ENCODE results near the gene HSD11B2.

The HSD11B2 gene

DNA sequence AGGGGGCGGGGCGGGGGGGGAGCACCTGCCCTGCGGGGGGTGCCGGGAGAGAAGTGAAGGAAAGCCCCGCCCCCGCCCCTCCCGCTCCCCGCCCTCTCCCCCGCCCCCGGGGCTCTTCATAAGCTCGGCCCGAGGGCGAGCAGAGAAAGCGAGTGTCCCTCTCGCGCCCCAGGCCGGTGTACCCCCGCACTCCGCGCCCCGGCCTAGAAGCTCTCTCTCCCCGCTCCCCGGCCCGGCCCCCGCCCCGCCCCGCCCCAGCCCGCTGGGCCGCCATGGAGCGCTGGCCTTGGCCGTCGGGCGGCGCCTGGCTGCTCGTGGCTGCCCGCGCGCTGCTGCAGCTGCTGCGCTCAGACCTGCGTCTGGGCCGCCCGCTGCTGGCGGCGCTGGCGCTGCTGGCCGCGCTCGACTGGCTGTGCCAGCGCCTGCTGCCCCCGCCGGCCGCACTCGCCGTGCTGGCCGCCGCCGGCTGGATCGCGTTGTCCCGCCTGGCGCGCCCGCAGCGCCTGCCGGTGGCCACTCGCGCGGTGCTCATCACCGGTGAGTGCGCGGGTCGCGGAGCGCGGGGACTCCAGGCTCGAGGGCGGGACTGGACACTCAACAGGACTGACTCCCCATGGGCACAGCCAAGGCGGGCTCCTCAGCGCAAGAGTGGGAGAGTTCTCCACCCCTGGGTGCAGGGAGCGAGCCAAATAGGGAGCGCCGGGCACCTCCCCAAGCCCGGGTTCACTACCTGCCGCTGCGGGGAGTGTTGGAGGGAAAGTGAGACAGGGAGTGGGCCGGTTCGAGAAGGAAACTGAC is at the start of gene HSD11B2:
TSS of gene HSD11B2 (plus strand) at position 145 of the 798 bp plus-strand sequence. CDS start at position 273, 128 bp downstream.
- DNase-seq (ENCODE audit: low read depth, low spot score) = no peak

DNA sequence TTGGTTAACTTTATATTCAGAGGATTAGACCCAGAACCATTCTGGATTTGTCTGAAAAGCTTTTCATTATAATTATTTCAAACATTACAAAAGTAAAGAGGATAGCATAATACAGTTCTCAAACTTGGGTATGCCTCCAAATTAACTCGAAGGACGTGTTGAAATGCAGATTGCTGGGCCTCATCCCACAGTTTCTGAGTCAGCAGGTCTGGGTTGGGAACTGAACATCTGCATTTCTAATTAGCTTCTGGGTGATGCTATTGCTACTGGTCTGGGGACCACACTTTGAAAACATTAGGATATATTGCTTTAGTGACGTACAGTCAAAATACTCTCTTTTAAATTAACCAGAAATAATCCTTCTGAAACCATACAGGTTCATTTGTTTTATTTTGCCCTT is 47.6 kb upstream of the HSD11B2 start:
- no peak for DNase-seq (ENCODE audit: low read depth, low spot score)

DNA sequence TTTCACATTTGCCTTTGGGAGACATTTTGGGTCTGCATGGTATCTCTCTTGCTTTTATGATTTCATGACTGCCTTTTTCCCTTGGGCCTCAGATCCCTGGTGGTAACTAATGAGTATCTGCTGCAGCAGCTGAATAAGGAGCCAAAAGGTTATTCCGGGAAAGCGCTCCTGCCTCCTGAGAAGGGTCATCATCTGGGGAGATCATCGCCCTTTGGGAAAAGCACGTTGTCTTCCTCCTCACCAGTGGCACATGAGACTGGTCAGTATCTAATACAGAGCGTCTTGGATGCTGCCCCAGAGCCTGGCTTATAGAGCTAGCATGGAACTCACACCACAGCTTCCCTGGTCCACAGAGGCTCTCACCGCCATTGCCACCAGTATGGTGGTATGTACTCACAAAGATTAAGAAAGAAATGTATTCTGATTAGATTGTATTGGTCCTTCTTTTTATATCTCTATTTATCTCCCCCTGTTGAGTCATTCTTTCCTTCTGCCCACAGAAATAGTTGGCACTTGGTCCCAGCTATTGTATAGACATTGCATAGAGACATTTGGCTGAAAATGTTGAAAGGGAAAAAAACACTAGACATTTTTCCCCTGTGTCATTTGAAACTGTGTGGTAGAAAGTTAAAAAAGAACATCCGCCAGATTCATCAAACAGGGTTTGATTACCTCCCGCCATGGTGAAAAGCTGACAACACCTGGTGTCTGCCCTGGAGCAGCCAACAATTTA is 46.0 kb upstream of the HSD11B2 start:
- DNase-seq (ENCODE audit: low read depth, low spot score) = no peak

DNA sequence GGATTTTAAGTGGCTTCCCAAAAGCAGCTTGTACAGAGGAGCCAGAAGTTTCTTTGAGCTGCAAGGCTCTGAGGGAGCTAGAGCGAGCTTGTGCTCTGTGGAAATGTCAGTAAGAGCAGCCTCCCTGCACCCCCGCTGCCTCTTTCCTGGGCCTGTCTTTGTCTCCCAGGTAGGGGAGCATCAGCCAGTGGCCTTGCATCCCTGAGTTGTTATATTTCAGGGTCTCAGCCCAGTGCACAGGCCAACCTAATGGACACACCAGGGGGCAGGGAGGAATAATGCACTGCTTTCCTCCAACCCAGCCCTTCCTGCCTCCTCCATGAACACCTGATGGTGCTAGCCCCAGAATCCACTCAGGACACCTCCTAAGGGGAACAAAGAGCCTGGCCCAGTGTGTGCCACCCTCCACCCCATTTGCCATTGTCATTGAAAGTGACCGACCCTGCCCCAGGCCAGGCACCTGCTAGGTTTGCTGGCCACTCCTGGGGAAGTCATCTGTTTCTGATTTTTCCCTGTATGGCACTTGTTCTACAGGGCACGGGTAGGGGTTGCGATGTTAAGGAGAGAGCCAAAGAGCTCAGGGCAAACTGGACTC is 44.0 kb upstream of the HSD11B2 start:
- DNase-seq (ENCODE audit: low read depth, low spot score) = no peak

DNA sequence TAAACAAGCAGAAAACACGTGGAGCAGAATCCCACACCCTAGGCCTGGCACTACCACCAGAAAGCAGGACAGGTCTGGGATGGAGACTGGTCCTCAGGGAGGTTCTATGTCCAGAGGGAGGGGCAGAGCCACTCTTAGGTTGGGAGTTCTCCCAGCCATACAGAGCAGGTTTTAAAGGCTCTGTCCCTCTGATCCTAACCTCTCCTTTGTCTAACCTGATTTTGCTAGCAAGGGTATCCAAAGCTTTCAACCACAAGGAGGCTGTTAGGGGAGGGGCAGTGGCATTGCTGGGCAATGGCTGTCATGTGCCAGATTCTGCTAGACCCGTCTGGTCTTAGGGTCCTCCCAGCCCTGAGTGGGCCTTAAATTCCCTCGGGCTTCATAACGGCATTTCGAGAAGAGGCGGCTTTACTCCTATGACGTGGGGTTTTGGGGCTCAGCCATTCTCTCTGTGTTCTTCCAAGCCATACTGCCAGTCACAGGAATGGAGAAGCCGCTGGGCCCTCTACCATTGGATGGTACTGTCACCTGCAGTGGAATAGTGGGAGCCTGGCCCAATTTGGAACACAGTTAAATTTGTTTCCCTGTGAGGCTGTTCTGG is 43.3 kb upstream of the HSD11B2 start:
- no peak for DNase-seq (ENCODE audit: low read depth, low spot score)

DNA sequence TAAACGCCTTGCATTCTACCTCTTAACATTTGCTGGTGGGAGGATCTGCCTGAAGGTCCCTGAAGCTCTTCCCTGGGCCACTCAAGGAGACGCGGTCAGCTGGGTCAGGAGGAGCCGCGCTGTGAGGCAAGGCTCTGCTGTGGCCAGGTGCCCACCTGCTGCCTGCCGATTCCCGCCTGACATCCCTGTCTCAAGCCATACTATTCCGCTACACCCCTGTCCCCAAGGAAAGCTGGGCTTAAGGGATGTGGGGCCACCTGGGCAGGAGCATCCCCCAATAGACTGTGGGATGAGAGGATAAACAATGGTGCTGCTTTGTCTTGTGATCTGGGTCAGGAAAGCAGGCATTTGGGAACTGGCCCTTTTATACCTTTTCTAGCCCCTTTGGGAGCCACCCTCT is 42.7 kb upstream of the HSD11B2 start:
- no peak for DNase-seq (ENCODE audit: low read depth, low spot score)

DNA sequence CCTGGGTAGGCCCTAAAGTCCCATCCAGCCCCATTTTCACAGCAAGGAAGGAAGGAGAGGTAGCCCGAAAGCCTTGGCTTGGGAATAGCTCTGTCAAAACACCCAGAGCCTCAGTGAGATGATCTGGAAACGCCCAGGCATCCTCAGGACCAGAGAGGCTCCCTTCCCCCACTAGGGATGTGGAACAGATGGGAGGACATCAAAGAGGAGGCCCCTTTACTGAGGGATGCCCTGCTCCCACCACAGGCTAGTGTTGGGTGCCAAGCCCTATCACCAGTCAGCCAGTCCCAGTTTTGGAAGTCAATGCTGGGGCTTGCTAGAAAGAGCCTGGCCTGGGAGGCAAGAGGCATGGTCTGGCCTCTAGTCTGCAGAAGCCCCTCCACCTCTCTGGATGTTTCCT is 42.3 kb upstream of the HSD11B2 start:
- no peak for DNase-seq (ENCODE audit: low read depth, low spot score)

DNA sequence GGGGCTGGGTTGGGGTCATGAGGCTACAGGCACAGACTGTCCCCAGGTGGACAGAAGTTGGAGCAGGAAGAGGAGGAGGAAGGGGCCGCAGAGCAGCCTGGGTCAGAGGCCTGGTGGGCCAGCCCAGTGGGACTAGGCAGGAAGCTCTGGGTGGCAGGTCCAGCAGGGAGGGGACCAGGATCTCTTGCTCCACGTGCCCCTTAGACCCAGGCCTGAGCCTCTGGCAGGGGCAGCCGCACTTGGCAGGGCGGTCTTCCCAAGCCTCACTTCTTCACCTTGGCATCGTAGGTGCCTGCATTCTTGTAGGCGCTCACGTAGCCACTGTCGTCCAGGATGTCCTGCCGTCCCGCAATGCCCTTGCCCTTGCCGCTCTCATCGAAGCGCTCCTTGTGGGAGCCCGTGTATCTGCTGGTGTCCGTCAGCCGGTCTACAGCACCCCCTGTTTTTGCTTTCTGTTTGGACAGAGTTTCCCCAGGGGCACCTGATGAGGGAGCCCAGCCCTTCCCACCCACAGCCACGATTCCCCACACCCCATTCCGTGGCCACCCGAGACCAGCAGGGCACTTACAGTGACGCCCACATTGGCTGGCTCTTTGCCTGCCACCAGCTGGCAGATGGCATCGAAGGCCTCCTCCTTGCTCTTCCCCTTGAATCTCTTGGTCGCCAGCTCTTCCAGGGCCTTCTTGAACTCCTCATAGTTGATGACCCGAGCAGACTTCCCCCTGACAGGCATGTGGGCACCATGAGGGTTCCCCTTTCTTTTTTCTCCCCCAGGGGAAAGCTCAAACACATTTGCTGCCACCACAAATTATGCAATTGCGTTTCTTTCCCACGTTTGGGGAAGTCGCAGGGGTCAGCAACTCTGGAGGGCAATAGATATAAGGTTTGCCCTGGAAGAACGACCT is 40.8 kb upstream of the HSD11B2 start:
- DNase-seq (ENCODE audit: low read depth, low spot score) = no peak

DNA sequence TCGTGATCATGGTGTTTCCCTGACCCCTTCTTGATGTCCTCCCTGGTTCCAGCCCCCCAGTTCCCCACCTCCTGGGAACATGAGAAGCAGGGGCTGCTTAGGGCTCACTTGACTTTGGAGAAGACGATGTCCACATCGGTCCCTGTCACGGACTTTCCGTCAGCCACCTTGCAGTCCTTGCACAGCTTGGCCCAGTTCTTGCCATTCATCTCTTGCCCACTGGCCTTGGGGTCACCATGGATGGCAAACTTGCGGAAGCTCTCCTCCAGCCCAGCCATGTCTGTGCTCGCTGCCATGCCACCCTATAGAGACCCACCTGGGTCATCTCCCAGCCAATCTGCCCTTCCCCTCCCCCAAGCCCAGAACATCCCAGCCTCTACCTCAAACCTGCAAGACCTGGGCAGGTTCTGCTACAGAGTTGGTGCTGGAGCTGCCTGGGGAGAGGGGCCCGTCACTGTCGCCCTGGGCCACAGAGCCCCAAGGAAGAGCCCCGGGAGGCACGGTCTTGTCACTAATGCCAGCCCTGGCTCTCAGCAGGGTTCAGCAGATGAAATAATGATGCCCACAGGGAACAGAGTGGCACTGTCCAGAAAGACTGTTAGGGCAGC is 40.0 kb upstream of the HSD11B2 start:
- no peak for DNase-seq (ENCODE audit: low read depth, low spot score)

DNA sequence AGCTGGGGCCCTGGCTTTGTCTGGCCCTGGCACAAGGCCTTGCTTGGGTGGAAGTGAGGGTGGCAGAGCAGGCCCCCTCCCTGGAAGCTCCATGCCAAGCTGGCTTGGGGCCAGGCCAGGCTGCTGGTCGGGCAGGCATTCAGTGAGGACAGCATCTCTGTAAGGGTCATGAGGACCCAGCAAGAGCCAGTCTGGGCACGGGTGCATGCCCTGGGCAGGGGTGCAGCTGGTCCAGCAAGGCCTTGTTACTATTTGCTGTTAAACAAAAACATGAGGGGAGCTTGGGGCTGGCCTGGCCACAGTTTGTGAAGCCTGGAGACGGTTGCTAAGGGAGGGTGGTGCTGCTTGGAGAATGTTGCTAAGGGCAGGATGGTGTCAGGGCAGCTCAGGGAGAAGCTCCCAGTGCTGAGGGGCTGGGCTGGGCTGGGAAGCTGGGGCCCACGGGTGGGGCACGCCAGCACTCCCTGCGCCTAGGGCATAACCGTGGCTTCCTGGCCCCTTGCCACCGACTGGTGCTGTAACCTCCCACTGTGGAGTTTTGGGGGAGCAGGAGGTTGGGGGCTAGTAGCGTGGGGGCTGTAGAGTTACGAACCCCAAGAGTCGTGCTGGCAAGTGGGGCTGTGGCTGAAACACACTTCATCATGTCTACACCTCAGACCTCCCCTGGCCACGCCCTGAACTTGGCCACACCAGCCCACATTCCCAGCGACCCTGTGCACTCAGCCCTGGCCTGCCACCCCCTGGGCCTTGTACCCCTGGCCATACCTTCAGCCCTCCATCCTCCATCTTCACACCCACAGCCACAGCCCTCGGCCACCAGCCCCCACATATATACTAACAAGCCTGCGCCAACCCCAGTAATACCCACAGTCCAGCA is 39.3 kb upstream of the HSD11B2 start:
- DNase-seq (ENCODE audit: low read depth, low spot score) = no peak

DNA sequence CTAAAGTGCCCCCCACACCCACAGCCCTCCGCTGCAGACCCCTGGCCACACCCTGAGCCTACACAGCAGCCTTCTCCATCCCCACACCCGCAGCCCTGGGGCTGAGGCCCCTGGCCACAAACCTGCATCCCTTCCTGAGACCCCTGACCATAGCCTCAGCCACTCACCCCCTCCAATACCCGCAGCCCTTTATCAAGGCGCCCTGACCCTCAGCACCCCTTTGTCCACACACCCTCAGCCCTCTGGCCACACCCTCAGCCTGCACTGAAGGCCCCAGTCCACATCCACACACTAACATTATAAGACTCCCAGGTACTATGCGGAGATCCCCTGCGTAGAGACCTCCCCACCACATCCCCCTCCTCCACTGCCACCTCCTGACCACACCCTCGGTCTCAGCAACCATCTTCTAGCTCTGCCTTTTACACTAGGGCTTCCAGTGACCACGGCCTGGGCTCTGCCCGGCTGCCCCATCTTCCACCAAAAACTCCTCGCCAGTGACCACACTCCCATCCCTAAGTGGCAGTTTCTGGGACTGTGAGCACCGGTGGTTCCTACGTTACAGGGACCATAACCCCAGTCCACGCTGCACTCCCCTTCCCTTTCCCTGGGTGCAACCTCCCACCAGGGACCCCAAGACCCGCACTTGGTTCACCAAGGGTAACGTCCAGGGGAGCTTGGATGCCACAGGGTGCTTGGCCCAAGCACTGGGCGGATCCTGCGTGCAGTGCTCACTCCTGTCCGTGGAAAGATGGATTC is 38.4 kb upstream of the HSD11B2 start:
- DNase-seq (ENCODE audit: low read depth, low spot score) = no peak

DNA sequence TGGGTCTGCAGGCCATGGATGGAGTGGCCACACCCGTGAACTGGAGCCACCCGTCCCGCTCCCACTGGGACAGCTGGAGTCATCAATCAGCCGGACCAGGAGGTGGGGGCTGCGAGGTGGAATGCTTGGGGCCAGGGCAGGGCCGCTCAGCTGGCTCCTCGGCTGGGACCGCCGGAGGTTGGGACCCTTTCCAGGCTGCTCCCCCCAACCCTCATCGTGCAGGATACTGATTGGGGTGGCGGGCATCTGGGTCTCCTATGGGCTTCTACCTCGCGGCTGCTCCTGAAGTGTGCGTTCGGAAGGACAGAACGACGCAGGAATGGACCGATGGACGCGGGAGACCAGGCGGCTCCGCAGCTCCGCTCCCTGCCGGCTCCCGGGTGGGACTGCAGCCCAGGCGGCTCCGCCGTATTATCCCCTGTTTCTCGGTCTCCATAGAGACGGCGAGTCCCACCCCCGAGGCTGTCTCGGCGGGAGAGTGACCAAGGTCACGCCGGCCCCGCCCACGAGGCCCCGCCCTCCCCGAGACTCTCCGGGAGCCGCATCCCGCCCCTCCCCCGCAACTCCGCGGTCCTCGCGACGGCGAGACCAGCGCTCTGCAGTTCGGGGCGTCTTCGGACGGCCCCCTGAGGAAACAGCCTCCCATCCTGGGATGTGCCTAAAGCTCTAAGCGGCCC is 37.7 kb upstream of the HSD11B2 start, which contains the start of gene TPPP3:
TSS of gene TPPP3 (minus strand) at position 388 of the 677 bp plus-strand sequence. CDS start 2,387 bp downstream, outside the sequence.
- no peak for DNase-seq (ENCODE audit: low read depth, low spot score)

DNA sequence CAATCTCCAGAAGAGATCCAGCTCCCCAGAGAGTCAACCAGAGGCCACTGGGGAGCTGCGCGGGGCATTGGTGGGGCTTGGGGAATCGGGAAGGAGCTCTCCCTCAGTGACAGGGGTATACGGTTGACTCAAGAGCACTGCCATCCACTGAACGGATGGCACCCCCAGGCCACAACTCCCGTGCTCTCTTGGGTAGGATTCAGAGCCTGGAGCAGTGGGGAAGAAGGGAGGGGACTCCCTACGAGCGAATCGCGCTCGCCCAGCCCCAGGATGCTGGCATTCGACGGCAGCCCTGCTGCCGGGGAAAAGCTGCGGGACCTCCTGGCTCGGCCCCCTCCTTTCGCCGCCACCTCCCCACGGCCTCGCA is 37.1 kb upstream of the HSD11B2 start:
- DNase-seq (ENCODE audit: low read depth, low spot score) = no peak

DNA sequence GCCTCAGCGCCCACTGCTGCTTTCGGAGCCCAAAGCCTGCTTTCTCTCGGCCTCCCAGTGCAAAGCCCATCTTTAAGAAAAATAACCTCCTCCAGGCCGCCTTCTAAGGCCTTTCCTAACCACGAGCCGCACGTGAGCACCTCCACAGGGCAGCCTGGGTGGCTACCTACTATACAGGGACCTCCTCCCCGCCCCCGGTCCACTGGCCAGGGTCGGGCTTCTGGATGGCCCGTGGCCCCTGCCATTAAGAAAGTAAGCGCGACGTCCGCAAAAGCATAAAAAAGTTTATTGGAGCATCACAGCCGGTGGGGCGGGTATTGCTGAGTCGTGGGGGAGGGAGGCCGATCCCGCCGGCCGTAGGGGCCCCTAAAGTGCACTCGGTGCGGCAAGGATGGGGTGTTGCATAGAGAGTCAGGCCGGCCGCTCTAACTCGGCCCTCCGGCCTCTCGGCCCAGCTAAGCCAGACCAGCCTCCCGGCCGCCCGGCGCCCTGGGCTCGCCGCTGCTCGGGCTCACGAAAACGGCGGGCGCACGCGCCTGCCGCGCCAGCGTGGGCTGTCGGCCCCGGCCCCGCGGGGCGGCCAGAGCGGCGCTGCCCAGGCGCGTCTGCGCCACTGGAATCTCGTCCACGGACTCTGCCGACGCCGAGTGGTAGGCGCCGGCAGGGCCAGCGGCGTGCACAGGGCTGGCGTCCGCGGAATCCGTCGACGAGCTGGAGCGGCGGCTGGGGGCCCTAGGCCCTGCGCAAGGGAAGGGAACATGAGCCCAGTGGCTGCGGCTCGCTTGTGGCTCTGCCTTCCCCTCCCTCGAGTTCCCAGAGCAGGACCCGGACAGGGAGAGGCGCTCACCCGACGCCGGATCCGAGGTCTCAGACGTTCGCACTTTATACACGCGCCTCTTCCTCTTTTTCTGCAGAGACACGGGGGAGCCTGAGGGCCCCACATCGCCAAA is 36.5 kb upstream of the HSD11B2 start:
- DNase-seq (ENCODE audit: low read depth, low spot score) = no peak

DNA sequence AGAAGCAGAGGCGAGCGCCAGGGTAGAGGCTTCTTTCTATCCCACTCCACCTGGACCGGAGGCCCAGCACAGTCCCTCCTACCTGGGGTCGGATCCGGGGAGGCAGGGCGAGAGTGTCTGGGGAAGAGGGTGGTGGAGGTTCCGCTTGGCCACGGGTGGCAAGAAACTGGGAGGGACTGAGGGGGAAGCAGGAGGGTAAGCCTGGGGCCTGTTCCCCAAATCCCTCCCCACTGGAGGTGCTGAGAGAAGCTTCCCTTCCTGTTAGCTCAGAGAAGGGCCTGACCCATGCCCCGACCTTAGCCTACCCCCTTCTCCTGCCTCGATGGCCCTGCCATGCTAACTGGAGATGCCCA is 35.8 kb upstream of the HSD11B2 start:
- DNase-seq (ENCODE audit: low read depth, low spot score) = no peak

DNA sequence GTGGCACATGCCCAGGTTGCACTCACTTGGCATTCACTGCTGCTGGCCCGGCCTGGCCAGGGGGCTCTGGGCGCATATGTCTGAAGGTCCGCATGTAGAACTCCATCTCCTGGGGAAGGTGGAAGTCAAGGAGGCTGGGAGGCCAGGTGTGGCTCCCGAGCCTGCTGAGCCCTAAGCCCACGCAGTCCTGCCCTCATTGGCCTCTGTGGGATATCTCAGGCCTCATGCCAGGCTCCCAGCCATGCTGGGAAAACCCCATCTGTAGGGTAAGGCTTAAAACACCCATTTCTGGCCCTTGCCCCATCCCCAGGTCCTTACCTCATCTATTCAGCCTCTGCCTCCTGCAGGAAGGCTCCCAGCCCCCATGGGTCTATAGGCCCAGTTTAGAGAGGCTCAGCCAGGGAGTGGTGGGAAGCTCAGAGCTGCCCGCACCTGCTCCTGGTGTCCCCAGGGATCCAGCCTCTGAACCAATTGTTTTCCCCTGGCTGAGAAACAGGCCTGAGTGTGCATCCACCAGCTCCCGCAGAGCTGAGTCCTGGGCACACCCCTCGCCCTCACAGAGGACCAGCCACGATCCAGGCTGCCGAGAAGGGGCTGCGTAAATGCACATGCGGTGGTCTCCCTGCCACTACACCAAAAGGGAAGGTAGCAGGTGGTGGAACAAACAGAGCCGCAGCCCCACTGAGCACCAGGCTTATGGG is 35.3 kb upstream of the HSD11B2 start:
- DNase-seq (ENCODE audit: low read depth, low spot score) = no peak
